CD8-positive, alpha-beta memory T cell (primary cell): ENCODE results near the gene CACNA1C. TPM values are rescaled to one million over a fixed set of nuclear protein-coding genes. Genes with fewer than 3 reads are reported as not detected.
A peak's percentile ranks its signal among the peaks of the same experiment; 100 is the strongest.

Source experiments
- CTCF ChIA-PET: fragments of 350-600 bp; sonication (Branson Sonifier 250); formaldehyde crosslinking; loops from one replicate; lab custom pipeline; 2021; ENCODE audit warnings: antibody characterized with exemption; lab: Charles Lee
- POLR2A ChIA-PET: fragments of 350-600 bp; sonication (Branson Sonifier 250); formaldehyde crosslinking; loops from one replicate; lab custom pipeline; 2021; ENCODE audit warnings: antibody characterized with exemption; lab: Charles Lee
- DNase-seq, 5 donors: peaks; one replicate each; pipeline versions ENCODE4 v3.0.0 to v3.0.0-alpha.2; 2020 to 2022; ENCODE audit warnings: mixed read lengths in 1 of 5
- H3K27ac ChIP-seq: one replicate; pipeline ENCODE4 v1.7.0; 2013; ENCODE audit warnings: low read depth, mild to moderate bottlenecking, low read length, moderate library complexity
- H3K27me3 ChIP-seq: 2 replicates; pipeline ENCODE4 v1.7.0; 2013; ENCODE audit warnings: low read length, mild to moderate bottlenecking; ENCODE audit not compliant: insufficient read depth, poor library complexity, severe bottlenecking
- H3K36me3 ChIP-seq: 2 replicates; pipeline ENCODE4 v1.7.0; 2013; ENCODE audit warnings: mild to moderate bottlenecking, low read length, moderate library complexity; ENCODE audit not compliant: insufficient read depth
- H3K4me1 ChIP-seq: 2 replicates; pipeline ENCODE4 v1.7.0; 2013; ENCODE audit warnings: mild to moderate bottlenecking, low read length, moderate library complexity; ENCODE audit not compliant: insufficient read depth
- H3K4me3 ChIP-seq: 2 replicates; pipeline ENCODE4 v1.7.0; 2013; ENCODE audit warnings: mild to moderate bottlenecking, low read length
- H3K9me3 ChIP-seq: 2 replicates; pipeline ENCODE4 v1.7.0; 2013; ENCODE audit warnings: mild to moderate bottlenecking, low read length
- H3K27ac Mint-ChIP-seq, 8 donors: one replicate each; pipeline ENCODE4 v1.8.0; 2020 to 2021; ENCODE audit warnings: mixed read lengths in 8 of 8, mild to moderate bottlenecking in 6 of 8, inconsistent platforms in 3 of 8, moderate library complexity in 3 of 8
- H3K27me3 Mint-ChIP-seq, 2 donors: one replicate each; pipeline ENCODE4 v1.8.0; 2020 to 2021; ENCODE audit warnings: mixed read lengths in 2 of 2, mild to moderate bottlenecking in 1 of 2, moderate library complexity in 1 of 2
- H3K36me3 Mint-ChIP-seq, 3 donors: one replicate each; pipeline ENCODE4 v1.8.0; 2020 to 2021; ENCODE audit warnings: mixed read lengths in 3 of 3, inconsistent platforms in 1 of 3, mild to moderate bottlenecking in 1 of 3
- H3K4me1 Mint-ChIP-seq, 3 donors: one replicate each; pipeline ENCODE4 v1.8.0; 2020 to 2021; ENCODE audit warnings: mixed read lengths in 3 of 3, inconsistent platforms in 1 of 3, mild to moderate bottlenecking in 1 of 3
- H3K4me3 Mint-ChIP-seq, 7 donors: one replicate each; pipeline ENCODE4 v1.8.0; 2020 to 2021; ENCODE audit warnings: mixed read lengths in 7 of 7, mild to moderate bottlenecking in 6 of 7, moderate library complexity in 4 of 7, inconsistent platforms in 2 of 7
- H3K9me3 Mint-ChIP-seq, 5 donors: one replicate each; pipeline ENCODE4 v1.8.0; 2020 to 2022; ENCODE audit warnings: mixed read lengths in 5 of 5, mild to moderate bottlenecking in 3 of 5, moderate library complexity in 2 of 5, inconsistent platforms in 1 of 5
- polyA plus RNA-seq: library from polyadenylated mRNA; unstranded; fragments of 300-500 nt; fragmentation: Illumina TruSeq; gene quantifications from one replicate; pipeline ENCODE4 v1.2.3, GENCODE V29; 2021
- total RNA-seq, 2 experiments: library from RNA; stranded (reverse); gene quantifications; one replicate each; pipeline ENCODE4 v1.2.3, GENCODE V29; 2021

Gene CACNA1C
- total and polyA plus RNA-seq, 3 experiments from 2014 or later: 0.04 to 0.10 (median 0.04) TPM

DNA sequence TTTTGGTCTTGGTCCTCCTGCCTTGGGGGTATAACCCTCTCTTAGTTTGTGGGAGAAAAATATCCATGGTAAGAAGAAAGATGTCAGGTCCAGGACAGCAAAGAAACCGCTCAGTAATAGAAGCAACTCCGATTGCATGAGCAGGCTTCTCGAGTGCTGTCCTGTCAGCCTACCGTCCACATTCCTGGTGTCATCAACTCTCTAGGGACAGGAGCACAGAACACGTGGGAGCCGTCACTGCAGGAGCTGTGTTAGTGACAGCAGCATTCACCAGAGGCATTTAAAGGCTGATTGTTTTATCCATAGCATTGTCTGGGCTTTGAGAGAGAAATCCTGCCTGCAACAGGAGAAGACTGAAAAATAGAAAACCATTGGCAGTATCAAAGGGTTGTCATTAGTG, 244.2 kb downstream of the CACNA1C start:
- ChIA-PET CTCF (no interaction called here), POLR2A (no interaction called here)
- DNase-seq: no peak
- H3K4me1 Mint-ChIP-seq: peaks cover 5 to 7% (median 6%) of the 10 kb centered on the region in 3 donors
- Histone ChIP-seq H3K27ac (no peak overlapping the region), H3K4me1 (no peaks in the 10 kb centered on the region), H3K4me3 (no peak overlapping the region), H3K36me3 (no peaks in the 10 kb centered on the region), H3K9me3 (no peaks in the 10 kb centered on the region), H3K27me3 (no peaks in the 10 kb centered on the region)
- no peak overlapping the region for H3K4me3 Mint-ChIP-seq
- peak overlapping the region in 1 of 8 donors; percentile 70 for H3K27ac Mint-ChIP-seq
- H3K36me3 Mint-ChIP-seq: no peaks in the 10 kb centered on the region
- peaks cover 8 to 14% of the 10 kb centered on the region in 2 donors for H3K27me3 Mint-ChIP-seq
- H3K9me3 Mint-ChIP-seq: no peaks in the 10 kb centered on the region

DNA sequence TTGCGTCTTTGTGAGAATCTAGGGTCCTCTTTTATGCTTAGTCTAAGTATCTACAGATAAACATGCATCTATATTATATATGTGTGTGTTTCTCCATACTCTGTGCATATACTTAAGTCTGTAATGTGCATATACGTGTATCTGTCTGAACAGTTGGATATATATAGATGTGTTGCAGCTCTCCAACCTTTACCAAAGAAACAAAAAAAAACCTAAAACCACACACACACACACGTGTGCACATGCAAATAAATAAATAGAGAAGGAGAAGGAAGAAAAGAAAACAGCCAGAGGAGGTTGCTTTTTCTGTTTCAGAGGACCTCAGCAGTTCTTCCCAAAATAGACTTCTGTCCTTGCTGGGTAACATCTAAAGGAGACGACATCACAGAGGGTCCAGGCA, 244.9 kb downstream of the CACNA1C start:
- peaks cover 8 to 14% of the 10 kb centered on the region in 2 donors for H3K27me3 Mint-ChIP-seq
- H3K4me1 Mint-ChIP-seq: peaks cover 5 to 7% (median 6%) of the 10 kb centered on the region in 3 donors
- Histone ChIP-seq H3K36me3 (no peaks in the 10 kb centered on the region), H3K4me3 (no peak overlapping the region), H3K27me3 (no peaks in the 10 kb centered on the region), H3K4me1 (no peaks in the 10 kb centered on the region), H3K27ac (no peak overlapping the region), H3K9me3 (no peaks in the 10 kb centered on the region)
- no peak overlapping the region for H3K27ac Mint-ChIP-seq
- ChIA-PET POLR2A (no interaction called here), CTCF (no interaction called here)
- H3K36me3 Mint-ChIP-seq: no peaks in the 10 kb centered on the region
- H3K4me3 Mint-ChIP-seq: no peak overlapping the region
- no peaks in the 10 kb centered on the region for H3K9me3 Mint-ChIP-seq
- no peak for DNase-seq

DNA sequence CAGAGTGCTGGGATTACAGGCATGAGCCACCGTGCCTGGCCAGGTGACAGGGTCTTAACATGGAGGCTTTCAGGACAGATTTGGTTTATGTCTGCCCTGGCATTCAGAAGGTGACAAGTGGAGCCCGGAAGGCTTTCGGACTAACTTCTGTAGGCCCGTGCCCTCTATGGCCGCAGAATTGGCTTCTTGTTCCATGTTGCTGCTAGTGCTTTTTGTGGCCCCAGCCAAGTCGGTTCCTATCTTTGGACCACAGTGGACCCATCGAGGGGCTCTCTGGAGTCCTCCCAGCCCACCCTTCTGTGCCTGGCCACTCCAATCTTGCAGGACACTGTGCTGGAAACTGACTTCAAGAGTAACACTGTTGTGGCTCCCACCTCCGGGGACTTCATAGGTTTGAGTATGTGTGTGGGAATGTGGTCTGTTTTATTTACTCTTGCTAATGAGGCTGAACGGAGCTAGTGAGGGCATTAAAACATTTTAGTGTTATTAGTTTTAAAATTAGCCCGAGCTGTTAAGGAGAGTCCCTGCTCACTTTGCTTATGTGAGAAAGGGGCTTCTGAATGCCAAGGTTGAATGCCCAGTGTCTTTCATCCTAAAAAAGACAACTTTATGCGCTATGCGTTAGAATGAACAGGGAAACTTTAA, 245.9 kb downstream of the CACNA1C start:
- Mint-ChIP-seq H3K9me3 (no peaks in the 10 kb centered on the region), H3K4me3 (no peak overlapping the region), H3K27me3 (peaks cover 11 to 14% of the 10 kb centered on the region in 2 donors), H3K36me3 (no peaks in the 10 kb centered on the region), H3K27ac (no peak overlapping the region), H3K4me1 (peaks cover 5 to 7% (median 6%) of the 10 kb centered on the region in 3 donors)
- Histone ChIP-seq H3K36me3 (no peaks in the 10 kb centered on the region), H3K9me3 (no peaks in the 10 kb centered on the region), H3K27ac (no peak overlapping the region), H3K27me3 (no peaks in the 10 kb centered on the region), H3K4me3 (no peak overlapping the region), H3K4me1 (no peaks in the 10 kb centered on the region)
- no peak for DNase-seq
- CTCF ChIA-PET: interaction anchor here (0.9 kb wide), 1 partner anchor 8 kb away, joined by 3 read pairs; no protein-coding TSS in a partner anchor
- POLR2A ChIA-PET: no interaction called here

DNA sequence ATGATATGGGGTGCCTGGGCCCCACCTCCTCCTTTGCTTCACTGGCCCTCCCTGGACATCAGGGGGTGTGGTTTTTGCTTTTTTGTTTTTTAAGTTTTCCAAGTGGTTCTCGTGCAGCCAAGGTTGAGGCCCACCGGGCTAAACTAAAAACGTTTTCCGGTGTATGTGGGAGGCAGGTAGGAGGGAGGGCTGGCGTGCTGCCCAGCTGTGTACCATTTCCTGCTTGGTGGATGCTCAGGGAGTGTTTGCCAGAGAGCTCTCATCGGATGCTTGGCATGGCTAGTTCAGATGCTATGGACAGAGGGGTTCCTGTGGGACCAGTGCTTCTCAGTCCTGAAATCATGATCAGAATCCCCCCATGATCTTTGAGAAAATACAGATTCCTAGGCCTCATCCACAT, 246.4 kb downstream of the CACNA1C start:
- no peak overlapping the region for H3K4me3 Mint-ChIP-seq
- H3K27ac Mint-ChIP-seq: no peak overlapping the region

DNA sequence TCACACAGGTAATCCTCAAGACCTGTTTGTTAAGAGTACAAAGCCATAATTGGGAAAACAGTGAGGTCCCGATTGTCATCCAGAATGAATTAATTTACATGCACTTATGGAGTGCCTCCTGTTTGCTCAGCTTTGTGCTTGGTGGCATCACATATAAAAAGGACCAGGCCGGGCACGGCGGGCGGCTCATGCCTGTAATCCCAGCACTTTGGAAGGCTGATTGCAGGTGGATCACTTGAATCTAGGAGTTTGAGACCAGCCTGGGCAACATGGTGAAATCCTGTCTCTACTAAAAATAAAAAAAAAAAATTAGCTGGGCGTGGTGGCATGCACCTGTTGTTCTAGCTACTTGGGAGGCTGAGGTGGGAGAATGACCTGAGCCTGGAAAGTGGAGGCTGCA, 247.4 kb downstream of the CACNA1C start:
- Histone ChIP-seq H3K27me3 (no peaks in the 10 kb centered on the region), H3K4me1 (no peaks in the 10 kb centered on the region), H3K4me3 (no peak overlapping the region), H3K36me3 (no peaks in the 10 kb centered on the region), H3K9me3 (no peaks in the 10 kb centered on the region), H3K27ac (no peak overlapping the region)
- no peak overlapping the region for H3K4me3 Mint-ChIP-seq
- H3K36me3 Mint-ChIP-seq: no peaks in the 10 kb centered on the region
- H3K4me1 Mint-ChIP-seq: peaks cover under 1 to 2% (median 2%) of the 10 kb centered on the region in 3 donors
- no peak for DNase-seq
- H3K27ac Mint-ChIP-seq: no peak overlapping the region
- ChIA-PET CTCF (interaction anchor here (1.0 kb wide), 1 partner anchor 9 kb away, joined by 4 read pairs; no protein-coding TSS in a partner anchor), POLR2A (no interaction called here)
- H3K9me3 Mint-ChIP-seq: no peaks in the 10 kb centered on the region
- peaks cover 11% of the 10 kb centered on the region in 2 donors for H3K27me3 Mint-ChIP-seq

More for the DNA sequence above, 246.4 kb downstream of the CACNA1C start:
- CTCF ChIA-PET: interaction anchor here (0.9 kb wide), 1 partner anchor 9 kb away, joined by 3 read pairs; no protein-coding TSS in a partner anchor
- POLR2A ChIA-PET: no interaction called here
- H3K4me1 ChIP-seq: no peaks in the 10 kb centered on the region
- Mint-ChIP-seq H3K9me3 (no peaks in the 10 kb centered on the region), H3K27me3 (peaks cover 11 to 12% of the 10 kb centered on the region in 2 donors), H3K4me1 (peaks cover 5 to 7% (median 6%) of the 10 kb centered on the region in 3 donors), H3K36me3 (no peaks in the 10 kb centered on the region)
- DNase-seq: no peak
- H3K4me3 ChIP-seq: no peak overlapping the region
- H3K27me3 ChIP-seq: no peaks in the 10 kb centered on the region
- no peak overlapping the region for H3K27ac ChIP-seq
- H3K36me3 ChIP-seq: no peaks in the 10 kb centered on the region
- H3K9me3 ChIP-seq: no peaks in the 10 kb centered on the region

DNA sequence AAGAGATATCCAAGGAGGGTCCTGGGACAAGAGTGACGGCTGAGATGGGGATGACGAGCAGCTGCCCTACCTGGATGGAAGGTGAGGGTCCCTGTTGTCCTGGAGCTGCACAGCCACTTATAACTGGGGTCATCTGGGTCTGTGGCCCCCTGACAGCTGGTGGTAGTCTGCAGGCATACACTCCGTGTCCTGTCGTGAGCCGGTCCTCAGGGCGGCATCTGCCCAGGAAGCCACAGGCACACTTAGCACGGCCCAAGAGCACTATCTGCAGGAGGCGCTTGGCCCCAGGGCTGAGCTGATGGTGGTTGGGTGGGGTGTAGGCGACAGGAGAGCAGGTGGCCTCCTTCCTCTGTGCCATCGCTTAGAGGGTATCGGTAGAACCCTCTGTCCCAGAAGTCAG, 248.1 kb downstream of the CACNA1C start:
- H3K27me3 Mint-ChIP-seq: peaks cover 9 to 11% of the 10 kb centered on the region in 2 donors
- H3K27me3 ChIP-seq: no peaks in the 10 kb centered on the region
- POLR2A ChIA-PET: no interaction called here
- H3K4me1 Mint-ChIP-seq: no peaks in the 10 kb centered on the region
- no peak for DNase-seq
- CTCF ChIA-PET: no interaction called here
- H3K36me3 ChIP-seq: no peaks in the 10 kb centered on the region
- H3K27ac Mint-ChIP-seq: no peak overlapping the region
- H3K4me1 ChIP-seq: no peaks in the 10 kb centered on the region
- no peak overlapping the region for H3K4me3 Mint-ChIP-seq
- no peaks in the 10 kb centered on the region for H3K36me3 Mint-ChIP-seq
- H3K9me3 Mint-ChIP-seq: no peaks in the 10 kb centered on the region
- no peaks in the 10 kb centered on the region for H3K9me3 ChIP-seq
- no peak overlapping the region for H3K27ac ChIP-seq
- no peak overlapping the region for H3K4me3 ChIP-seq

DNA sequence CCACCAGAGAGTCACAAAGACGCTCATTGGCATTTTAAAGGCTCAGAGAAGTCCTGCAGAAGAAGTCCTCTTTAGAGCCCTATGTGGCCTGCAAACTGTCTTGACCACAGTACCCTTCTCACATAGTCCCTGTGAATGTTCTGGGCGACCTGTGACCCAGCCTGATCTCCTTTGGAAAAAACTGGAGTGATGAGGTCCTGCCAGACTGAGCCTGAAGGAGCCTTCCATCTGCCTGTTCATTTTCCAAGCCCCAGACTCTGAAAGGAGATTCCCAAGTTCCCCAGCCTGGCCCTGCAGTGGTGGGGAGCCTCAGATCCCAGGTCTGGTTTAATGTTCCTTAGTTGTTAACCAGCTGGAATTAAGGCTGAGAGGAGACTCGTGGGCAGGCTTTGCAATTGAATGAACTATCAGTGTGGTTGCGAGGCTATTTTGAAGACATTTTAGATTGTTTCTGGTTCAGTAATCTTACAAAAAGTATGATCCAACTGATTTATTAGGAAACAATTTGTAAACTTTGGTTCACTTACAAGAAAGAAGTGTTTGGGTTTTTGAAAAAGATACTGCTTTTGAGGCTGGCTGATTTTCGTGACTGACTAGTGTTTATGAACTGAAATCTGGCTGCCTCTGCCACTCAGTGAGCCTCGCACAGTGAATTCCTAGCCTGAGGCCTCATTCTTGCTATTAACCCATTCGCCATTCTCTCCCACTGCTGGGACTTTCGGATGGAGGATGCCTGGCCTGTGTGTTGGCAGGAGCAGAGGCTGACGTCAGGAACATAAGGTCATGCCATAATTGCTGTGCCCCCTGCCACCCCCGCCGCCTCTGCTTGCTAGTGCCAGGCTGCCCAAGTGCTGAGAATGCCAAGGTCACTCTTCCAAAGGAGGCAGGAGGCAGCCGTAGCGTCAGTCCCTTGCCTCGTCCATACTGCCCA, 249.0 kb downstream of the CACNA1C start:
- Mint-ChIP-seq H3K27me3 (peaks cover 6 to 10% of the 10 kb centered on the region in 2 donors), H3K36me3 (no peaks in the 10 kb centered on the region), H3K9me3 (no peaks in the 10 kb centered on the region), H3K4me3 (no peak overlapping the region), H3K4me1 (no peaks in the 10 kb centered on the region), H3K27ac (peak overlapping the region in 1 of 8 donors; percentile 72)
- Histone ChIP-seq H3K27me3 (no peaks in the 10 kb centered on the region), H3K27ac (no peak overlapping the region), H3K9me3 (no peaks in the 10 kb centered on the region), H3K36me3 (no peaks in the 10 kb centered on the region), H3K4me1 (no peaks in the 10 kb centered on the region), H3K4me3 (no peak overlapping the region)
- POLR2A ChIA-PET: no interaction called here
- CTCF ChIA-PET: no interaction called here
- no peak for DNase-seq
